DMS53 treated with DMSO at 0.1 percent for 48 hours (cell line): Measurements from ENCODE around the gene NR0B1.

Source experiments
- DNase-seq: peaks from one replicate; lab custom pipeline; 2025; ENCODE audit not compliant: unreplicated experiment; lab: John Stamatoyannopoulos, UW

The NR0B1 gene

GRCh38 chrX:30309139-30309571 lies at the start of gene NR0B1:
Gene NR0B1, minus strand, starts transcription at chrX:30309390. Its CDS starts 27 bp downstream, at chrX:30309363.
- peak; percentile 37 for DNase-seq

- no peak for DNase-seq
Observed at GRCh38 chrX:30349946-30350345, 40.8 kb upstream of the NR0B1 start.

GRCh38 chrX:30343206-30343605 lies 34.0 kb upstream of the NR0B1 start:
- DNase-seq, result no peak

GRCh38 chrX:30340753-30341152 lies 31.6 kb upstream of the NR0B1 start:
- no peak for DNase-seq

- no peak for DNase-seq
Observed at GRCh38 chrX:30327762-30328161, 18.6 kb upstream of the NR0B1 start.

GRCh38 chrX:30317308-30317707 lies 8.1 kb upstream of the NR0B1 start:
- DNase-seq, result no peak

- peak; percentile 75 for DNase-seq
Observed at GRCh38 chrX:30313322-30313721, 4.1 kb upstream of the NR0B1 start.

- DNase-seq, result no peak
Observed at GRCh38 chrX:30312858-30313257, 3.7 kb upstream of the NR0B1 start.

GRCh38 chrX:30310429-30311206 lies 1.4 kb upstream of the NR0B1 start:
- no peak for DNase-seq

GRCh38 chrX:30308263-30309138 lies 689 bp downstream of the NR0B1 start:
- DNase-seq, result peak; percentile 13

- no peak for DNase-seq
Observed at GRCh38 chrX:30307466-30307865, 1.7 kb downstream of the NR0B1 start.

- DNase-seq, result peak; percentile 16
Observed at GRCh38 chrX:30304866-30305265, 4.3 kb downstream of the NR0B1 start.

GRCh38 chrX:30302956-30303355 lies 6.2 kb downstream of the NR0B1 start:
- DNase-seq, result peak; percentile 31

GRCh38 chrX:30301963-30302362 lies 7.2 kb downstream of the NR0B1 start:
- DNase-seq, result no peak

- DNase-seq, result no peak
Observed at GRCh38 chrX:30301208-30301607, 8.0 kb downstream of the NR0B1 start.

GRCh38 chrX:30296408-30297254 lies 12.6 kb downstream of the NR0B1 start:
- no peak for DNase-seq

- peak; percentile 62 for DNase-seq
Observed at GRCh38 chrX:30283456-30284200, 25.6 kb downstream of the NR0B1 start.

GRCh38 chrX:30282527-30282926 lies 26.7 kb downstream of the NR0B1 start:
- no peak for DNase-seq

- DNase-seq, result no peak
Observed at GRCh38 chrX:30280428-30280827, 28.8 kb downstream of the NR0B1 start.

GRCh38 chrX:30278365-30278764 lies 30.8 kb downstream of the NR0B1 start:
- no peak for DNase-seq
